ENCODE measurements around the gene MOSPD3.

The MOSPD3 gene

DNA sequence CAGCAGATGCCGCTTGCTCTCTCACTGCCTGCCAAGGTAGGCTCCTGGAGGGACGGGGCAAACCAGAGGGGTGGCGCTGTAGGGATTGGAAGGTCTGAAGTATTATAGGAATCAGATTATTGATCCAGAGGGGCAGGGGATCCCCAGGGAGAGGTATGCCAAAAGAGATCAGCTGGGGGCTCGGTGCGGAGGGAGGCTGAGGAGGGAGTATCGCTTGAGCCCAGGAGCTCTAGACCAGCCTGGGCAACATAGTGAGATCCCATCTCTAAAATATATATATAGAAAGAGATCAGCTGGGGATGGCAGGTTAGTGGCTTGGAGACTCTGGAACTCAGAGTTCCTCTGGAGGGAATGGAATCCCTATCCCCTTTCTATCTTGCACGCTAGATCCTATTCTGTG lies 17.2 kb upstream of the MOSPD3 start:
- DNase-seq: no peak

DNA sequence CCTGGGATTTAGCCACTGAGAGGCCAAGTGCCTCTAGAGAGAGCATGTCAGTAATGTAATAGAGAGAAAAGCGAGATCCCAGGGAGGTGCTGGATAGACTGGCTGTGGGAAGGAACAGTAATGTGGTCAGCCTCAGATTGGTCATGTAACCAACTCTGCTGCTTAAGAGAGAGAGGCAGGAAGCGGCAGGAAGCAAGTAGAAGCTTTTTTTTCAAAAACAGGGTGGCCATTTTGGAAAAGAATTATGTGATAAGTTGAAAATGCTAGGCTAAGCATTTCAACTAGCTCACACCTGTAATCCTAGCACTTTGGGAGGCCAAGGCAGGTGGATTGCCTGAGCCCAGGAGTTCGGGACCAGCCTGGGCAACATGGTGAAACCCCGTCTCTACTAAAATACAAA lies 13.9 kb upstream of the MOSPD3 start:
- peak in 1 of 2 experiments; percentile 9 for DNase-seq

DNA sequence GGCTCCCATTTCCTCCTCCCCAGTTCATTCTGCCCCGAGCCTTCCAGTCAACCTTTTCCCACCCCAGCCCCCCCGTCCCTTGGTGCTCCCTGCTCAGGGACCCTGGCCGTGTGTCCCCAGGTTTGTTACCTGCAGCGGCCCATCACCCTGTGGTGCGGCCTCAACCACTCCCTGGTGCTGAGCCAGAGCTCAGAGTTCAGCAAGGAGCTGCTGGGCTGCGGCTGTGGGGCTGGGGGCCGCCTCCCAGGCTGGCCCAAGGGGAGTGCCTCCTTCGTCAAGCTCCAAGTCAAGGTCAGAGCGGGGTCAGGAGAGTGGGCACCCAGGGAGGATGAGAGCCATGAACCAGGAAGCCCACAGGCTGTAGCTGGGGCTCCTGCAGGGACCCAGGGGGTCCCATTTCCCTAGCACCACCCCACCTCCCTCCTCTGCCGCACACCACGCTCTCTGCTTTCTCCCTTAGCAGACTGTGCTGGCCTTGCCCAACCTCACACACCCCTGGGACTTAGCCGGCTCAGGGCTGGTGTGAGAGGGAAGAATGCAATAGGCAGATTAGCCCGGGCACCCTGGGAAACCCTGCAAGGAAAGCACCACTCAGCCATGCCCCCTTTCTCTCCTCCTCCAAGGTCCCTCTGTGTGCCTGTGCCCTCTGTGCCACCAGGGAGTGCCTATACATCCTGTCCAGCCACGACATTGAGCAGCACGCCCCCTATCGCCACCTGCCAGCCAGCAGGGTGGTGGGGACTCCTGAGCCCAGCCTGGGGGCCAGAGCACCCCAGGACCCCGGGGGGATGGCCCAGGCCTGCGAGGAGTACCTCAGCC lies 12.2 kb upstream of the MOSPD3 start:
- DNase-seq: no peak

- no peak for DNase-seq
Observed at GRCh38 chr7:100600730-100601038, 11.7 kb upstream of the MOSPD3 start.

DNA sequence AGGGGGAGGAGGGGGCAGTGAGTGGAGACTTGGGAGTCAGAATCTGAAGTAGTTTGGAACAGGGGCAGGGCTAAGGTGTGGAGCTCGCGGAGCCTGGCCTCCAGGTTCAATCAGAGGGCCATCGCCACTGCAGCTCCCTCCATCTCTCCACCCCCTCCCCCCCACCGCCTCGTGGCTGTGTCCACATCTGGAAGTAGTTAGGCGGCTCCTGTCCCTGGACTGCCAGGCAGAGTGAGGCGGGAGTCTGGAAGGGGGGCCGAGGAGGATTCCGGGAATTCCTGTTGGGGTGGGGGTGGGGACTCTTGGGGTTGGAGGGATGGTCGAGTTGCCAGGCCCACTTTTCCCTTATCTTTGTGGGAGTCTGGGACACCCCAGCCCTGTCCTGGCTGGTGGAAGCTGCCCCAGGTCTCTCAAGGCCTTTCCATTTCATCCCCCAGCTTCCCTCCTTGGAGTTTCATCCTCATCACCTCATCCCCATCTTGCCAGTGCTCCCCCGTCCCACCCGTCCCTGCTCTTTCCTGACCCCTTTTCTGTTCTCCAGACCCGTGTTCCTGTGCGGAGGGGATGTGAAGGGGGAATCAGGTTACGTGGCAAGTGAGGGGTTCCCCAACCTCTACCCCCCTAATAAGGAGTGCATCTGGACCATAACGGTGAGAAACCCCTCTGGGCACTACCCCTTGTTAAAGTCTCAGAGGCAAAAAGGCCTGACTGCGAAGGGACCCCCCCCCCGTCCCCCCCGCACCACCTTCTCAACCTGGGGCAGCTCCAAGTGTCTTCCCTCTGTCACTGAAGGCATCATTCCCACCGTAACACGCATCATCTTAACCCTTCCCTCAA lies 9.2 kb upstream of the MOSPD3 start:
- DNase-seq: no peak

GRCh38 chr7:100603726-100604027 lies 8.7 kb upstream of the MOSPD3 start:
- no peak for DNase-seq

- DNase-seq: peak; percentile 71 to 75
Observed at GRCh38 chr7:100604028-100604975, 8.0 kb upstream of the MOSPD3 start.

DNA sequence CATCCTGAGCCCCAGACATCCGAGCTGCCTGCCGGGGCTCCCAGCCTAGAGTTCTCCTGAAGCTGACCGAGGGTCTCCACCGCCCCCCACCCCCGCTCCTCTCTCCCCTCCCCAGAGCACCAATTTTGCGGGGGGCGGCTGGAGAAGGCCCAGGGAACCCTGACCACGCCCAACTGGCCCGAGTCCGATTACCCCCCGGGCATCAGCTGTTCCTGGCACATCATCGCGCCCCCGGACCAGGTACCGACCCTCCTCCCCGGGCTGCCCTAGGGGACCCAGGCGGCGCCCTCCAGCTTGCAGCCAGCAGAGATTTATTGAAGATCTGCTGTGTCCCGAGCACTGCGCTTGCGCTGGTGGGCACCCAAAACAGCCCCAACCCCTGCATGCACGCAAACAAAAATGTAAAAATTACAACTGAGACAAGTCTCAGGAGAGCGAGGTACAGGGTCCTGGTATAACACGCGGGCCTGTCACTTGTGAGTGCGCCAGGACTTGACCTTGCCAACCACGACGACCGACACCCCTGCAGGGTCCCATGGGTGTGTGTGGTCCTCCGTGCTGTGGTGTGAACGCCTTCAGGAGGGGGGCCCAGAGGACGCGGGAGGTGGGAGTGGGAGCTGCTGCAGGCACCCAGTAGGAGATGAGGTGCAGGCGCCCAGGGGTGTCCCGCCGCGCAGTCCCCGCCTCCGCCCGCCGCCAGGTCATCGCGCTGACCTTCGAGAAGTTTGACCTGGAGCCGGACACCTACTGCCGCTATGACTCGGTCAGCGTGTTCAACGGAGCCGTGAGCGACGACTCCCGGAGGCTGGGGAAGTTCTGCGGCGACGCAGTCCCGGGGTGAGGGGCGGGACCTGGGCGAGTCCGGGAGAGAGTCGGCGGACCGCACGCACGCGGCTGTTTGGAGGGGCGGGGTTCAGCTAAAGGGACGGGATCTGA lies 7.1 kb upstream of the MOSPD3 start:
- peak in 1 of 2 experiments; percentile 18 for DNase-seq

- DNase-seq: no peak
Observed at GRCh38 chr7:100606313-100606712, 6.0 kb upstream of the MOSPD3 start.

DNA sequence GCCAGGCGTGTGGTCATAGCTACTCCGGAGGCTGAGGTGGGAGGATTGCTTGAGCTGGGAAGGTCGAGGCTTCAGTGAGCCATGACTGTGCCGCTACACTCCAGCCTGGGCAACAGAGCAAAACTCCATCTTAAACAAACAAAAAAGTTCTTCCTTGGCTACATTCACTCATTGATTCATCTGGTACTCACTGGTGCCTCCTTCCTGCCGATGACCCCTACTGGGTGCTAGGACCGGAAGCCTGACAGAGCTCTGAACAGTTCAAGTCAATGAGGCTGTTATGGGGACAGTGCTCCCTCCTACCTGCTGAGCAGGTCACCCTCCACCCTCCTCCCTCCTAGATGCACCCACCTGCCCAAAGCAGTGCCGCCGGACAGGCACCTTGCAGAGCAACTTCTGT lies 5.2 kb upstream of the MOSPD3 start:
- DNase-seq: no peak

- DNase-seq: no peak
Observed at GRCh38 chr7:100609958-100610357, 2.4 kb upstream of the MOSPD3 start.

DNA sequence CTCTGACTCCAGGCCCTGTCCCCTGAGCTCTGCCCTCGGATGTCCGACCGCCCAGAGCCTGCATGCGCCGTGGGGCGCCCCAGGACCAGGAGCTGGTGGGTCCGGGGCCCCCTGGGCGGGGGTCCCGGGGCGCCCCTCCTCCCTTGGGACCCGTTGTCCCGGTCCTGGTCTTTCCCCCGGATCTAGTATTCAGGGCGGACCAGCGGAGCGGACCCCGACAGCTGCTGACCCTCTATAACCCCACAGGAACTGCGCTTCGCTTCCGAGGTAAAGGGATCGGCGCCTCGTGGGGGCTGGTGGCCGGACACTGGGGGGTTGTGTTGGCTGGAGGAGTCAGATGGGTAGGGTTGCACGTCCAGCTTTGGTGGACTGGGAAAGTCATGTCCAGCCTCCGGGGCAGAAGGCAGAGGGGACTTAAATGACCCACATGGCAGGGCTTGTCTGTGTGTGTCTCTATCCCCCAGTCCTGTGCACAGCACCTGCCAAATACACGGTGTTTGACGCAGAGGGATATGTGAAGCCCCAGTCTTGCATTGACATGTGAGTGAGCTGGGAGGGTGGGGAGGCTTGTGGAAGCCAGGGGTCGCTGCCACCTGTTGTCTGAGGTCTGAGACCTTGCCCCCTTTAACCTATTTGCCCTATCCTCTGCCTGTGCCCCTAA lies 520 bp downstream of the MOSPD3 start:
- DNase-seq: no peak

- DNase-seq: peak; percentile 85 to 89
Observed at GRCh38 chr7:100613412-100614175, 1.3 kb downstream of the MOSPD3 start.

- no peak for DNase-seq
Observed at GRCh38 chr7:100614308-100614861, 2.0 kb downstream of the MOSPD3 start.

DNA sequence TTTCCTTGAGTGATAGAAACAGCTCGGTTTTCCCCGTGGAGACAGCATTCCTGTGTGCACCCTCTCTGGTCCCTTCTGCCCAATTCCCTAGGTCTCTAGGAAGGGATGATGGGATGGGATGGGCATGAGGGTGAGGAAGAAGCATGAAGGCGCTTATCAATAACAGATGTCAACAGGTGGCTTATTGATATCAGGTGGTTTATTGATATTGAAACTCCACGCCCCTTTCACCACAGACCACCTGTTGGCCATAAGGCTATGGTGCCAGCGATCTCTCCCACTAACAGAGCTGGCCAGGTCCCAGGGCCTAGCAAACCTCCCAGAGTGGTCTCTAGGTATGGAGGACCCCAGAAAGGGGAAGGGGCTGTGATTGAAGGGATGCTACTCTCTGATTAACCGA lies 7.9 kb downstream of the MOSPD3 start:
- DNase-seq: no peak

DNA sequence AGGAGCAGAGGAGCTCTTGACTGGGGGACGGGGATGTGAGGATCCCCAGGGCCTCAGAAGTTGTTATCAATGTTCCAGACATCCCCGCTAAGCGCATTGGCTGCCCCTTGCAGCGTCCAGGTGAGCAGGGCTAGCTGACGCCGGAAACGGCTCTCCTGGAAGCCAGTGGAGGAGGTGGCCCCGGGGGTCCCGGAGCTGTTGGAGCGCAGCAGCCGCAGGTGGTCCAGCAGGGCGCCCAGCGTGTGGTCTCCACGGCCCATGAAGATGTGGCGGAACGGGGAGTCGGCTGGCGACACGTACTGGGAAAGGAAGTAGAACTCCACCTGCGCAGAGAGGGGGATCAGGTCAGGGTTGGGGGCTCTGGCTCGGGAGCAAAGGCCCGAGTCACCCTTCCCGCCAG lies 8.5 kb downstream of the MOSPD3 start:
- DNase-seq: no peak

GRCh38 chr7:100621554-100621953 lies 9.2 kb downstream of the MOSPD3 start:
- no peak for DNase-seq

DNA sequence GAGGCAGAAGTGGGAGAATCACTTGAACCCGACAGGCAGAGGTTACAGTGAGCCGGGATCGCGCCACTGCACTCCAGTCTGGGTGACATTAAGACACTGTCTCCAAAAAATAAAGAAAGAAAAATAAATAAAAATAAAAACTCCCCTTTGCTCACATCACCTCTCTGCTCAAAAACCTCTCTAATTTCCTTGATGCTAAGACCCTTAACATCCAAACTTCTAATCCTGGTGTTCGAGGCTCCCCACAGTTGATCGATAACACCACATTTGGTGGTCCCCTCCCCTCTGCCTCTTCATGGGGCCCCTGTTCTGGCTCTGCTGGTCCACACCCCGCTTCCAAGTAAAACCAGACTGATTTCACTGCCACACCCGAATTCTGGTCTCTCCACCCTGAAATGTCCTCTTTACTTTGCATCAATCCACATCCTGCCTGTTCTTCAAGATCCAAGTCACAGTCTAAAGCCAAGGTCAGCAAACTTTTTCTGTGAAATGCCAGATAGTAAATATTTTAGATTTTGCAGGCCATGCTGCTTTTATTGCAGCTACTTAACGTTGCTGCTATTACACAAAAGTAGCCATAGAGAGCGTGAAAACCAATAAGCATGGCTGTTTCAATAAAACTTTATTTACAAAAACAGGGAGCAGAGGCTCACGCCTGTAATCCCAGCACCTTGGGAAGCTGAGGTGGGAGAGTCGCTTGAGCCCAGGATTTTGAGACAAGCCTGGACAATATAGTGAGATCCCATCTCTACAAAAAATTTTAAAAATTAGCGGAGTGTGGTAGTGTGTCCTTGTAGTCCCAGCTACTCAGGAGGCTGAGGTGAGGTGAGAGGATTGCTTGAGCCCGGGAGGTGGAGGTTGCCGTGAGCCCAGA lies 11.8 kb downstream of the MOSPD3 start:
- no peak for DNase-seq

- no peak for DNase-seq
Observed at GRCh38 chr7:100626055-100626454, 13.7 kb downstream of the MOSPD3 start.

Data from AML-193 (cell line).